Mesendoderm (in vitro differentiated cells): ENCODE results near the gene BARHL2.

ENCODE experiments used
- DNase-seq: peaks from one replicate; pipeline ENCODE4 v3.0.0; 2013
- H2AK5ac ChIP-seq: 2 replicates; pipeline ENCODE4 v1.6.1; 2013; ENCODE audit warnings: low read length, inconsistent platforms
- H2BK120ac ChIP-seq: 2 replicates; pipeline ENCODE4 v1.6.1; 2013; ENCODE audit warnings: low read depth, mild to moderate bottlenecking, low read length, moderate library complexity, mixed read lengths
- H2BK15ac ChIP-seq: replicated peaks from 2 replicates; pipeline ENCODE4 v1.6.1; 2013; ENCODE audit warnings: low read depth, mild to moderate bottlenecking, moderate library complexity
- H2BK5ac ChIP-seq: 2 replicates; pipeline ENCODE4 v1.6.1; 2013; ENCODE audit warnings: low read length, inconsistent platforms
- H3K18ac ChIP-seq: 2 replicates; pipeline ENCODE4 v1.6.1; 2013; ENCODE audit warnings: mild to moderate bottlenecking, low read length, mixed read lengths
- H3K23ac ChIP-seq: one replicate; pipeline ENCODE4 v1.6.1; 2013; ENCODE audit warnings: low read length
- H3K27ac ChIP-seq: 2 replicates; pipeline ENCODE4 v1.5.1; 2013; ENCODE audit warnings: low read depth, mild to moderate bottlenecking, inconsistent platforms, low read length, moderate library complexity
- H3K27me3 ChIP-seq: 2 replicates; pipeline ENCODE4 v1.6.1; 2013; ENCODE audit warnings: low read length, control low read depth, mild to moderate bottlenecking, inconsistent platforms; ENCODE audit not compliant: insufficient read depth, poor library complexity
- H3K36me3 ChIP-seq: 2 replicates; pipeline ENCODE4 v1.6.1; 2013; ENCODE audit warnings: low read length, inconsistent platforms; ENCODE audit not compliant: control insufficient read depth, insufficient read depth
- H3K4ac ChIP-seq: one replicate; pipeline ENCODE4 v1.6.1; 2013; ENCODE audit warnings: low read depth, mild to moderate bottlenecking, low read length, moderate library complexity
- H3K4me1 ChIP-seq: 2 replicates; pipeline ENCODE4 v1.6.1; 2013; ENCODE audit warnings: low read depth, low read length, inconsistent platforms; ENCODE audit not compliant: control insufficient read depth
- H3K4me2 ChIP-seq: 2 replicates; pipeline ENCODE4 v1.6.1; 2013; ENCODE audit warnings: low read length
- H3K4me3 ChIP-seq: 2 replicates; pipeline ENCODE4 v1.5.1; 2013; ENCODE audit warnings: mild to moderate bottlenecking, low read length
- H3K56ac ChIP-seq: one replicate; pipeline ENCODE4 v1.6.1; 2013; ENCODE audit warnings: low read length
- H3K79me1 ChIP-seq: 2 replicates; pipeline ENCODE4 v1.6.1; 2013; ENCODE audit warnings: low read length, inconsistent platforms
- H3K79me2 ChIP-seq: 2 replicates; pipeline ENCODE4 v1.6.1; 2013; ENCODE audit warnings: mild to moderate bottlenecking, low read length; ENCODE audit not compliant: control insufficient read depth, insufficient read depth
- H3K9ac ChIP-seq: 2 replicates; pipeline ENCODE4 v1.6.1; 2013; ENCODE audit warnings: low read length, inconsistent platforms
- H4K5ac ChIP-seq: one replicate; pipeline ENCODE4 v1.6.1; 2013; ENCODE audit warnings: low read length
- H4K8ac ChIP-seq: one replicate; pipeline ENCODE4 v1.6.1; 2013; ENCODE audit warnings: low read depth, mild to moderate bottlenecking, control low read depth, low read length, moderate library complexity
- WGBS: extraction: QIAGEN DNeasy Blood & Tissue Kit; methylation state at CpG from one replicate; pipeline ENCODE4 v1.1.7; 2013; ENCODE audit warnings: low lambda C conversion rate, missing lambda C conversion rate; ENCODE audit not compliant: insufficient coverage; ENCODE audit errors: extremely low coverage; 5-methylcytosine and 5-hydroxymethylcytosine counted together

BARHL2 gene

GRCh38 chr1:90705956-90706355 lies 11.1 kb downstream of the BARHL2 start:
- no peak overlapping the region for H3K4ac ChIP-seq
- H3K56ac ChIP-seq = no peak overlapping the region
- H3K79me2 ChIP-seq = no peaks in the 10 kb centered on the region
- no peaks in the 10 kb centered on the region for H3K79me1 ChIP-seq
- H3K18ac ChIP-seq = no peak overlapping the region
- H2BK5ac ChIP-seq = no peak overlapping the region
- no peak overlapping the region for H3K9ac ChIP-seq
- peaks cover 56% of the 10 kb centered on the region for H3K27me3 ChIP-seq
- no peak overlapping the region for H3K27ac ChIP-seq
- H2BK15ac ChIP-seq = no peak overlapping the region
- H3K4me1 ChIP-seq = no peaks in the 10 kb centered on the region
- no CpG with 5 or more reads among the region's 8 CpGs for WGBS
- H3K36me3 ChIP-seq = no peaks in the 10 kb centered on the region
- H2AK5ac ChIP-seq = no peak overlapping the region
- H4K8ac ChIP-seq = no peak overlapping the region
- no peak overlapping the region for H3K23ac ChIP-seq
- no peak overlapping the region for H4K5ac ChIP-seq
- no peak overlapping the region for H2BK120ac ChIP-seq
- H3K4me2 ChIP-seq = no peak overlapping the region
- DNase-seq = no peak
- no peak overlapping the region for H3K4me3 ChIP-seq

GRCh38 chr1:90704817-90705216 lies 12.3 kb downstream of the BARHL2 start:
- H2BK5ac ChIP-seq = no peak overlapping the region
- no peak overlapping the region for H4K8ac ChIP-seq
- H3K79me1 ChIP-seq = no peaks in the 10 kb centered on the region
- no peak overlapping the region for H3K18ac ChIP-seq
- H3K79me2 ChIP-seq = no peaks in the 10 kb centered on the region
- no peak for DNase-seq
- H3K9ac ChIP-seq = no peak overlapping the region
- H2AK5ac ChIP-seq = no peak overlapping the region
- H3K23ac ChIP-seq = no peak overlapping the region
- H3K4me3 ChIP-seq = no peak overlapping the region
- H3K4me2 ChIP-seq = no peak overlapping the region
- no peak overlapping the region for H2BK15ac ChIP-seq
- no peak overlapping the region for H3K56ac ChIP-seq
- no peak overlapping the region for H2BK120ac ChIP-seq
- no peaks in the 10 kb centered on the region for H3K36me3 ChIP-seq
- H3K4me1 ChIP-seq = no peaks in the 10 kb centered on the region
- H3K27me3 ChIP-seq = peaks cover 46% of the 10 kb centered on the region
- H3K27ac ChIP-seq = no peak overlapping the region
- no peak overlapping the region for H3K4ac ChIP-seq
- no CpG with 5 or more reads among the region's 14 CpGs for WGBS
- H4K5ac ChIP-seq = no peak overlapping the region

- no CpG with 5 or more reads among the region's 3 CpGs for WGBS
- H2AK5ac ChIP-seq = no peak overlapping the region
- no peak overlapping the region for H4K8ac ChIP-seq
- no peak overlapping the region for H3K23ac ChIP-seq
- no peak for DNase-seq
- no peak overlapping the region for H3K4me2 ChIP-seq
- H3K36me3 ChIP-seq = no peaks in the 10 kb centered on the region
- H3K27me3 ChIP-seq = no peaks in the 10 kb centered on the region
- H3K27ac ChIP-seq = no peak overlapping the region
- H3K79me1 ChIP-seq = no peaks in the 10 kb centered on the region
- no peak overlapping the region for H4K5ac ChIP-seq
- no peak overlapping the region for H3K18ac ChIP-seq
- H3K79me2 ChIP-seq = no peaks in the 10 kb centered on the region
- no peak overlapping the region for H2BK120ac ChIP-seq
- H3K9ac ChIP-seq = no peak overlapping the region
- H3K4me3 ChIP-seq = no peak overlapping the region
- H3K4me1 ChIP-seq = no peaks in the 10 kb centered on the region
- no peak overlapping the region for H3K4ac ChIP-seq
- H2BK15ac ChIP-seq = no peak overlapping the region
- H3K56ac ChIP-seq = no peak overlapping the region
- H2BK5ac ChIP-seq = no peak overlapping the region
These were observed 22.3 kb downstream of the BARHL2 start for GRCh38 chr1:90694846-90695245.

- Histone ChIP-seq H3K18ac (no peak overlapping the region), H3K4me1 (no peaks in the 10 kb centered on the region), H3K4me2 (no peak overlapping the region), H3K9ac (no peak overlapping the region), H3K36me3 (no peaks in the 10 kb centered on the region), H4K8ac (no peak overlapping the region), H3K56ac (no peak overlapping the region), H2BK120ac (no peak overlapping the region), H2AK5ac (no peak overlapping the region), H3K27ac (no peak overlapping the region), H3K23ac (no peak overlapping the region), H3K4me3 (no peak overlapping the region), H2BK15ac (no peak overlapping the region), H3K79me1 (no peaks in the 10 kb centered on the region), H4K5ac (no peak overlapping the region), H2BK5ac (no peak overlapping the region), H3K79me2 (no peaks in the 10 kb centered on the region), H3K4ac (no peak overlapping the region), H3K27me3 (no peaks in the 10 kb centered on the region)
- DNase-seq = no peak
- WGBS = no CpG with 5 or more reads among the region's 3 CpGs
These were observed 29.4 kb downstream of the BARHL2 start for GRCh38 chr1:90687747-90688146.

- Histone ChIP-seq H3K18ac (no peak overlapping the region), H3K4me1 (no peaks in the 10 kb centered on the region), H3K27ac (no peak overlapping the region), H4K8ac (no peak overlapping the region), H3K79me1 (no peaks in the 10 kb centered on the region), H3K9ac (no peak overlapping the region), H3K4ac (no peak overlapping the region), H4K5ac (no peak overlapping the region), H3K4me2 (no peak overlapping the region), H3K79me2 (no peaks in the 10 kb centered on the region), H2BK5ac (no peak overlapping the region), H3K23ac (no peak overlapping the region), H3K27me3 (no peaks in the 10 kb centered on the region), H3K56ac (no peak overlapping the region), H2BK15ac (no peak overlapping the region), H2BK120ac (no peak overlapping the region), H3K4me3 (no peak overlapping the region), H3K36me3 (no peaks in the 10 kb centered on the region), H2AK5ac (no peak overlapping the region)
- no CpG with 5 or more reads among the region's 1 CpG for WGBS
- DNase-seq = no peak
These were observed 41.8 kb downstream of the BARHL2 start for GRCh38 chr1:90675161-90675847.

GRCh38 chr1:90671741-90672140 lies 45.4 kb downstream of the BARHL2 start:
- no peak overlapping the region for H4K8ac ChIP-seq
- no peaks in the 10 kb centered on the region for H3K79me1 ChIP-seq
- no peak overlapping the region for H3K4ac ChIP-seq
- H3K27me3 ChIP-seq = no peaks in the 10 kb centered on the region
- H2BK120ac ChIP-seq = no peak overlapping the region
- no peaks in the 10 kb centered on the region for H3K36me3 ChIP-seq
- no peak overlapping the region for H2AK5ac ChIP-seq
- H3K18ac ChIP-seq = no peak overlapping the region
- H2BK15ac ChIP-seq = no peak overlapping the region
- H3K9ac ChIP-seq = no peak overlapping the region
- no peaks in the 10 kb centered on the region for H3K79me2 ChIP-seq
- H3K27ac ChIP-seq = no peak overlapping the region
- H3K23ac ChIP-seq = no peak overlapping the region
- H3K56ac ChIP-seq = no peak overlapping the region
- no peak overlapping the region for H3K4me2 ChIP-seq
- no peaks in the 10 kb centered on the region for H3K4me1 ChIP-seq
- WGBS = no CpG with 5 or more reads among the region's 3 CpGs
- no peak overlapping the region for H2BK5ac ChIP-seq
- H4K5ac ChIP-seq = no peak overlapping the region
- H3K4me3 ChIP-seq = no peak overlapping the region
- no peak for DNase-seq
